Left ventricle myocardium inferior (tissue), 1 donor: Measurements from ENCODE around the gene NRP1. TPM values are rescaled to one million over a fixed set of nuclear protein-coding genes. Genes with fewer than 3 reads are reported as not detected.

Experiments
- DNase-seq: peaks from one replicate; pipeline ENCODE4 v3.0.0-alpha.2; 2020
- H3K27ac ChIP-seq: fragments of 200-600 bp; replicated peaks from 2 replicates; pipeline ENCODE4 v1.8.0; 2021
- H3K27me3 ChIP-seq: fragments of 200-600 bp; 2 replicates; pipeline ENCODE4 v1.8.0; 2021; ENCODE audit warnings: low read depth
- H3K36me3 ChIP-seq: fragments of 200-600 bp; 2 replicates; pipeline ENCODE4 v1.8.0; 2021
- H3K4me1 ChIP-seq: fragments of 200-600 bp; 2 replicates; pipeline ENCODE4 v1.8.0; 2021
- H3K4me3 ChIP-seq: fragments of 200-600 bp; 2 replicates; pipeline ENCODE4 v1.8.0; 2021; ENCODE audit warnings: mild to moderate bottlenecking, moderate library complexity
- H3K9me3 ChIP-seq: fragments of 200-600 bp; replicated peaks from 2 replicates; pipeline ENCODE4 v1.8.0; 2021
- intact Hi-C: fragments of 100-400 bp; cut with micrococcal nuclease; formaldehyde crosslinking; loops from one replicate; pipeline ENCODE4 v1.11.0; 2022
- total RNA-seq: library from RNA; stranded (reverse); fragmentation: NEBNext Ultra II Directional; extraction: Animal tissue kit (Norgen Biotek cat#: 25700); gene quantifications from one replicate; pipeline ENCODE4 v1.2.1, GENCODE V29; 2021
- TF ChIP-seq, protein P1 (sequence below): fragments of 200-600 bp; IDR thresholded peaks from 2 replicates; pipeline ENCODE4 v1.8.0; 2021; ENCODE audit warnings: antibody characterized with exemption, mild to moderate bottlenecking, borderline replicate concordance
- donor health status: DM: no; HTN: yes; CAD: no; lungs with severe emphysema.

The NRP1 gene
- total RNA-seq, 1 donor from 2014 or later: 168 TPM

DNA sequence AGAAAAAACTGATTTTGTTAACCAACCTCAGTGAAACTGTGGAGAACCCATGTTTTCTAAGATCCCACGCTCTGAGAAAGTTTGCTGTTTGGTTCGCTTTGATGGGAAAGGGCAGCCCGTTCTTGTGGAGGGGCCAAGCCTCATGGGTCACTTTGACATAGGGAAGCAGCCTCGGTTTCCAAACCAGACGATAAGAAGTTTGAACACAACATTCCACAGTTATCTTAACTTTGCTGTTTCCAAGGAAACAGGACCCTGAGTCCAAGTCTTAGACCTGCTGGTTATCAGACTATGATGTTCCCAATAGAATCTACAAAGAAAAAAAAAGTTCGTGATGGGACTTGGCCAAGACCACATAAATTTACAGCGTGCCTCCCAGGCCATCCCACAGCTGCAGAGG is 182.3 kb downstream of the NRP1 start:
- Histone ChIP-seq H3K4me1 (peaks cover 40% of the 10 kb centered on the region), H3K9me3 (no peaks in the 10 kb centered on the region), H3K36me3 (no peaks in the 10 kb centered on the region), H3K27me3 (no peaks in the 10 kb centered on the region), H3K4me3 (no peak overlapping the region), H3K27ac (peak overlapping the region; percentile 83)
- intact Hi-C loops: no loop called here
- peak; percentile 27 for DNase-seq
- TF ChIP-seq, protein P1, sequence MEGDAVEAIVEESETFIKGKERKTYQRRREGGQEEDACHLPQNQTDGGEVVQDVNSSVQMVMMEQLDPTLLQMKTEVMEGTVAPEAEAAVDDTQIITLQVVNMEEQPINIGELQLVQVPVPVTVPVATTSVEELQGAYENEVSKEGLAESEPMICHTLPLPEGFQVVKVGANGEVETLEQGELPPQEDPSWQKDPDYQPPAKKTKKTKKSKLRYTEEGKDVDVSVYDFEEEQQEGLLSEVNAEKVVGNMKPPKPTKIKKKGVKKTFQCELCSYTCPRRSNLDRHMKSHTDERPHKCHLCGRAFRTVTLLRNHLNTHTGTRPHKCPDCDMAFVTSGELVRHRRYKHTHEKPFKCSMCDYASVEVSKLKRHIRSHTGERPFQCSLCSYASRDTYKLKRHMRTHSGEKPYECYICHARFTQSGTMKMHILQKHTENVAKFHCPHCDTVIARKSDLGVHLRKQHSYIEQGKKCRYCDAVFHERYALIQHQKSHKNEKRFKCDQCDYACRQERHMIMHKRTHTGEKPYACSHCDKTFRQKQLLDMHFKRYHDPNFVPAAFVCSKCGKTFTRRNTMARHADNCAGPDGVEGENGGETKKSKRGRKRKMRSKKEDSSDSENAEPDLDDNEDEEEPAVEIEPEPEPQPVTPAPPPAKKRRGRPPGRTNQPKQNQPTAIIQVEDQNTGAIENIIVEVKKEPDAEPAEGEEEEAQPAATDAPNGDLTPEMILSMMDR: no peak

DNA sequence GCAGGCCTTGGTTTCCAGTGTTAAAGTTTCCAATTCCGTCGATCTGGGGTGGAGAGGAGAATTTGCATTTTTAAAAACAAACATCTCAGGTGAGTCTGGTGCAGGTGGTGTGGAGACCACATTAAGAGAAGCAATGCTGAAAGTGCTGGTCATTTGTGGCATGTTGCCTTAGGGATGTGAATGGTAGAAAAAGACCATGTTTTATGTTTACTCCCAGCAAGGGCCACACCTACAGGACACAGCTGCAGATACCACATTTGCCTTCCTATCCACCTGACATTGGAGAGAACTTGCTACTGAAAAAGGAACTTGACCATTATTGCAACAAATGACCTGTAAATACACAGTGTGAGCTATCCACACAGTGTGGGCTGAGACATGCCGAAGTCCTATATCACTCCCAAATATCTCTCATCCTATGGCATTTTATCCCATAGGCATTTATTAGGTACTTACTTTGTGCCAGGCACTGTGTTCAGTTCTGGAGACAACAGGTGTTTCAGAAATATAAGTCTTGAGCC is 183.1 kb downstream of the NRP1 start:
- Histone ChIP-seq H3K4me3 (no peak overlapping the region), H3K27me3 (no peaks in the 10 kb centered on the region), H3K4me1 (peaks cover 40% of the 10 kb centered on the region), H3K27ac (peak overlapping the region; percentile 83), H3K9me3 (no peaks in the 10 kb centered on the region), H3K36me3 (no peaks in the 10 kb centered on the region)
- DNase-seq: no peak
- TF ChIP-seq, protein P1: no peak
- intact Hi-C loops: no loop called here

GRCh38 chr10:33150889-33151288 is 183.6 kb downstream of the NRP1 start:
- peak overlapping the region; percentile 83 for H3K27ac ChIP-seq
- DNase-seq: no peak
- TF ChIP-seq, protein P1: no peak
- no peaks in the 10 kb centered on the region for H3K9me3 ChIP-seq
- peaks cover 37% of the 10 kb centered on the region for H3K4me1 ChIP-seq
- intact Hi-C loops: no loop called here
- H3K27me3 ChIP-seq: no peaks in the 10 kb centered on the region
- no peaks in the 10 kb centered on the region for H3K36me3 ChIP-seq
- no peak overlapping the region for H3K4me3 ChIP-seq

GRCh38 chr10:33150146-33150545 is 184.3 kb downstream of the NRP1 start:
- no peak for DNase-seq
- peak overlapping the region; percentile 83 for H3K27ac ChIP-seq
- no peaks in the 10 kb centered on the region for H3K9me3 ChIP-seq
- H3K36me3 ChIP-seq: no peaks in the 10 kb centered on the region
- intact Hi-C loops: no loop called here
- peaks cover 33% of the 10 kb centered on the region for H3K4me1 ChIP-seq
- H3K27me3 ChIP-seq: no peaks in the 10 kb centered on the region
- H3K4me3 ChIP-seq: no peak overlapping the region
- TF ChIP-seq, protein P1: no peak

- Histone ChIP-seq H3K9me3 (no peaks in the 10 kb centered on the region), H3K27me3 (peaks cover 5% of the 10 kb centered on the region), H3K27ac (no peak overlapping the region), H3K36me3 (no peaks in the 10 kb centered on the region), H3K4me1 (peaks cover 29% of the 10 kb centered on the region), H3K4me3 (no peak overlapping the region)
- TF ChIP-seq, protein P1: no peak
- intact Hi-C loops: no loop called here
- no peak for DNase-seq
These were observed 187.5 kb downstream of the NRP1 start for GRCh38 chr10:33147013-33147310.
